Measurements from ENCODE around the gene EML4. TPM values are rescaled to one million over a fixed set of nuclear protein-coding genes. Genes with fewer than 3 reads are reported as not detected.

The EML4 gene
- total RNA-seq, 2 experiments from 2014 or later, result 37.1 to 43.2 TPM

DNA sequence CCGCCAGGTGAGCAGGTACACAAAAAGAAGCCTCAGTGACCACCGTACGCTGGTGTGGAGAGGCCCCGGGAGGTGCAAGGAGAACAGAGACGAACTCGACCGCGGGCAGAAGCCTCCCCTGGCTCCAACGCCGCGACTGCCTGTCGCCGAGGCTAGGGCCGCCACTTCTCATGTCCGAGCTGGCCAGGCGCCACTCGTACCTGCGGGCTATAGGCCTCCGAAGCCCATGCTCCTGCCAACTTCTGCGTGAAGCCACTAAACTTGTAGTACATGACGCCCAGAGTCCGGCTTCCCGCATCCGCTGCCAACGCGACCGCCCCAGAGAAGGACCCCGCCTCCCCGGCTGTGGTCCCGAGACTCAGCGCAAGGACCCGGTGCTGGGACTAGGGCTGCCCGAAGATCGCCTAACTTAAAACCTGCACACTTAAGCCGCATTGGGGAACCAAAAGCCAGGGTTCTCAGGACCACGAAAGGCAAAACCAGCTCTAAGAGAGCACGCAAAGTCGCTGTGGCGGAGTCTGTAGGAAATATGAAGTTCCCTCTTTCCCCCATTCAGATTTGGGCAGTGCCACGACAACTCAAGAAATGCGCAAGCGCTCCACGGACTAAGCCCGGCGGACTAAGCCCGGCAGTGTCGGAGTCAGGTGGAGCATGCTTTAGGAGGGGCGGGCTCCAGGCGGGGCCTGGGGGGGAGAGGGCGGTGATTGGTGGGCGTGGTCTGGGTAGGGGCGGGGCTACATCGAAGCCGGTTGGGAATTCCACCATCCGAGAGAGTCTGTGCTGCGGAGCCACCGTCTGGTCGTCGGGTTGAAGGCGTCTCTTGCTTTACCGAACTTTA lies 192.0 kb downstream of the EML4 start, which contains the start of gene COX7A2L:
Gene COX7A2L (minus strand): TSS at position 328 of the 838 bp plus-strand sequence. CDS start 56 bp downstream, at position 272.
- peak within 1 kb of the TSS; percentile 96 for H3K4me3 ChIP-seq (ENCODE audit: low read depth, low read length, poor library complexity, severe bottlenecking)
- peak within 1 kb of the TSS; percentile 97 for H2AFZ ChIP-seq (ENCODE audit: low read length)
- TF ChIP-seq EZH2phosphoT487 (IDR thresholded peaks at IDR 0.05; ENCODE audit: borderline replicate concordance, low read depth, low read length), result no peak
- TF ChIP-seq, protein P1, sequence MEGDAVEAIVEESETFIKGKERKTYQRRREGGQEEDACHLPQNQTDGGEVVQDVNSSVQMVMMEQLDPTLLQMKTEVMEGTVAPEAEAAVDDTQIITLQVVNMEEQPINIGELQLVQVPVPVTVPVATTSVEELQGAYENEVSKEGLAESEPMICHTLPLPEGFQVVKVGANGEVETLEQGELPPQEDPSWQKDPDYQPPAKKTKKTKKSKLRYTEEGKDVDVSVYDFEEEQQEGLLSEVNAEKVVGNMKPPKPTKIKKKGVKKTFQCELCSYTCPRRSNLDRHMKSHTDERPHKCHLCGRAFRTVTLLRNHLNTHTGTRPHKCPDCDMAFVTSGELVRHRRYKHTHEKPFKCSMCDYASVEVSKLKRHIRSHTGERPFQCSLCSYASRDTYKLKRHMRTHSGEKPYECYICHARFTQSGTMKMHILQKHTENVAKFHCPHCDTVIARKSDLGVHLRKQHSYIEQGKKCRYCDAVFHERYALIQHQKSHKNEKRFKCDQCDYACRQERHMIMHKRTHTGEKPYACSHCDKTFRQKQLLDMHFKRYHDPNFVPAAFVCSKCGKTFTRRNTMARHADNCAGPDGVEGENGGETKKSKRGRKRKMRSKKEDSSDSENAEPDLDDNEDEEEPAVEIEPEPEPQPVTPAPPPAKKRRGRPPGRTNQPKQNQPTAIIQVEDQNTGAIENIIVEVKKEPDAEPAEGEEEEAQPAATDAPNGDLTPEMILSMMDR (conservative IDR thresholded peaks at IDR 0.05; ENCODE audit: low read length), result peak; percentile 70
- H3K27ac ChIP-seq (ENCODE audit: low read depth, low read length, poor library complexity, severe bottlenecking), result peak within 1 kb of the TSS; percentile 79
- ChIA-PET CTCF (ENCODE audit: unreplicated experiment) (no interaction called here), POLR2A (interaction anchor here (0.6 to 0.8 kb wide), 2 partner anchors 12 to 330 kb away, joined by 3 read pairs; no protein-coding TSS in a partner anchor)
- H3K4me1 ChIP-seq (ENCODE audit: insufficient read depth, low read length, poor library complexity, severe bottlenecking), result peaks cover 27% of the 10 kb centered on the region
- H3K79me2 ChIP-seq (ENCODE audit: insufficient read depth, low read depth, low read length), result peaks cover 48% of the 10 kb centered on the region
- H3K4me2 ChIP-seq (ENCODE audit: low read length), result peak within 1 kb of the TSS; percentile 82
- H3K36me3 ChIP-seq (ENCODE audit: insufficient read depth, low read length), result peaks cover 18% of the 10 kb centered on the region
- H3K9me2 ChIP-seq (ENCODE audit: insufficient read depth, low read length), result no peaks in the 10 kb centered on the region
- DNase-seq (ENCODE audit: low spot score), result peak; percentile 97
- no peaks in the 10 kb centered on the region for H3K9me3 ChIP-seq (ENCODE audit: low read length)
- BruUV-seq (replicated peaks), result no TSS peak
- peaks cover 8% of the 10 kb centered on the region; the same call in 1 of the 2 replicates for H4K20me1 ChIP-seq (ENCODE audit: insufficient read depth, low read length)
- intact Hi-C loops (cut with micrococcal nuclease; ENCODE audit: unreplicated experiment), result loop anchor here (5.0 to 10.0 kb wide), 2 partner anchors 264 to 304 kb away; no protein-coding TSS in a partner anchor

DNA sequence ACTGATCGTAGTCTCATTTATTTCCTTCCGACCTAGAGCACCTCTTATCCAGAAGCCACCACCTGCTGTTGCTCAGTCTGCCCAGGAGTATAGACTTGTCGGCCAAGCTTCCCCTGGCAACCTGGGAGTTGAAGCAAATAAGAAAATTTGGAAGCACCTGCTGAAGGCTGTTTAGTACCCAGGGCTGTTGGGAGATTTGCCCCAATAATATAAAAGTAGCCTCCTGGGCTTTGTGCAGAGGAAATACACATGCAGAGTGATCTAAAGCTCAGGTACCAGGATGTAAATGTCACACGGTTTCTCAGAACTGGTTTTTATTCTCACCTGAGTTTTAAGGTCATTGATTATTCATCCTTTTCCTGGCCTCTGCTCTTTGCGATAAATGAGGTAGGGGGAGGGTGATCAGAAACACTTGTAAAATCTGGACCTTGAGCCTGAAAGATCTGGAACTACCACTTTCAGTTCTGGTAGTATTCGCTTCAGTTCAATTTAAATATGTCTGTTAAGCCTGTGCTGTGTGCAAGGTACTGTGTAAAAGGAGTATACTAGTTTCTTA lies 192.7 kb downstream of the EML4 start:
- CTCF ChIA-PET (ENCODE audit: unreplicated experiment), result no interaction called here
- H3K36me3 ChIP-seq (ENCODE audit: insufficient read depth, low read length), result peaks cover 11% of the 10 kb centered on the region; the same call in 1 of the 2 replicates
- no peak for DNase-seq (ENCODE audit: low spot score)
- intact Hi-C loops (cut with micrococcal nuclease; ENCODE audit: unreplicated experiment), result loop anchor here (5.0 to 10.0 kb wide), 2 partner anchors 265 to 303 kb away; no protein-coding TSS in a partner anchor
- POLR2A ChIA-PET, result interaction anchor here (0.6 to 0.7 kb wide), 4 partner anchors 10 to 35 kb away, joined by 3 to 4 read pairs (median 3); no protein-coding TSS in a partner anchor
- H3K27ac ChIP-seq (ENCODE audit: low read depth, low read length, poor library complexity, severe bottlenecking), result peak overlapping the region; percentile 79
- H2AFZ ChIP-seq (ENCODE audit: low read length), result peak overlapping the region; percentile 97
- peak overlapping the region; percentile 96 for H3K4me3 ChIP-seq (ENCODE audit: low read depth, low read length, poor library complexity, severe bottlenecking)
- H3K79me2 ChIP-seq (ENCODE audit: insufficient read depth, low read depth, low read length), result peaks cover 42% of the 10 kb centered on the region
- TF ChIP-seq, protein P1 (conservative IDR thresholded peaks at IDR 0.05; ENCODE audit: low read length), result 0 out of 2 replicates have a peak, but pooled peaks have one; percentile 8
- TF ChIP-seq EZH2phosphoT487 (IDR thresholded peaks at IDR 0.05; ENCODE audit: borderline replicate concordance, low read depth, low read length), result no peak
- H3K4me1 ChIP-seq (ENCODE audit: insufficient read depth, low read length, poor library complexity, severe bottlenecking), result peaks cover 27% of the 10 kb centered on the region
- no peaks in the 10 kb centered on the region for H3K9me3 ChIP-seq (ENCODE audit: low read length)
- H3K4me2 ChIP-seq (ENCODE audit: low read length), result peak overlapping the region; percentile 82
- H4K20me1 ChIP-seq (ENCODE audit: insufficient read depth, low read length), result peaks cover 8% of the 10 kb centered on the region; the same call in 1 of the 2 replicates
- BruUV-seq (replicated peaks), result no TSS peak
- H3K9me2 ChIP-seq (ENCODE audit: insufficient read depth, low read length), result no peaks in the 10 kb centered on the region
